B cell (primary cell): ENCODE results near the gene CTRB1. TPM values are rescaled to one million over a fixed set of nuclear protein-coding genes. Genes with fewer than 3 reads are reported as not detected.

Experiments used
- ATAC-seq: fragments of 200-7000 bp; cut with Tn5 transposase; one replicate; pipeline ENCODE4 v1.10.0; 2021; ENCODE audit warnings: low read depth, mild to moderate bottlenecking, moderate number of reproducible peaks, moderate library complexity
- CTCF ChIA-PET: fragments of 350-600 bp; sonication (Branson Sonifier 250); formaldehyde crosslinking; loops from one replicate; lab custom pipeline; 2021; ENCODE audit warnings: antibody characterized with exemption, inconsistent platforms; lab: Charles Lee
- POLR2A ChIA-PET: fragments of 350-600 bp; sonication (Branson Sonifier 250); formaldehyde crosslinking; loops from one replicate; lab custom pipeline; 2021; ENCODE audit warnings: antibody characterized with exemption; lab: Charles Lee
- DNase-seq: peaks from one replicate; pipeline ENCODE4 v3.0.0; 2013
- H2AFZ ChIP-seq: 2 replicates; pipeline ENCODE4 v1.6.1; 2012; ENCODE audit warnings: mild to moderate bottlenecking, low read depth, low read length; ENCODE audit not compliant: insufficient read depth, poor library complexity, severe bottlenecking
- H3K27ac ChIP-seq, 2 donors: 1 replicate in 1 of 2; 2 replicates in 1 of 2; pipeline ENCODE4 v1.5.1; 2012 to 2013; ENCODE audit warnings: low read length in 2 of 2, mild to moderate bottlenecking in 2 of 2, moderate library complexity in 1 of 2
- H3K27me3 ChIP-seq, 4 experiments: fragments of 200-600 bp in 1 of 4; sonication (generic) in 1 of 4; replicated peaks in 1 of 4; 1 replicate in 2 of 4; 2 replicates in 2 of 4; pipeline versions ENCODE4 v1.6.1 to v1.7.0; 2013 to 2016; ENCODE audit warnings: low read length in 3 of 4, mild to moderate bottlenecking in 2 of 4, mixed read lengths in 1 of 4, moderate library complexity in 1 of 4; ENCODE audit not compliant: insufficient read depth in 4 of 4, control insufficient read depth in 3 of 4; ENCODE audit errors: control extremely low read depth in 1 of 4
- H3K36me3 ChIP-seq, 2 experiments: replicated peaks in 1 of 2; 1 replicate in 1 of 2; 2 replicates in 1 of 2; pipeline versions ENCODE4 v1.6.1 to v1.7.1; 2013; ENCODE audit warnings: low read length in 1 of 2; ENCODE audit not compliant: insufficient read depth in 2 of 2, control insufficient read depth in 1 of 2; ENCODE audit errors: control extremely low read depth in 1 of 2, extremely low read depth in 1 of 2
- H3K4me1 ChIP-seq, 2 donors: fragments of 200-600 bp in 1 of 2; sonication (generic) in 1 of 2; 1 replicate in 1 of 2; 2 replicates in 1 of 2; pipeline versions ENCODE4 v1.5.1 to v1.6.1; 2013 to 2017; ENCODE audit warnings: low read length in 2 of 2; ENCODE audit not compliant: control insufficient read depth in 2 of 2, insufficient read depth in 2 of 2
- H3K4me2 ChIP-seq: replicated peaks from 2 replicates; pipeline ENCODE3; 2012; ENCODE audit warnings: mild to moderate bottlenecking, low read depth, low read length; ENCODE audit not compliant: poor library complexity, severe bottlenecking
- H3K4me3 ChIP-seq, 5 experiments: fragments of 200-600 bp in 1 of 5; sonication (generic) in 1 of 5; 1 replicate in 3 of 5; 2 replicates in 2 of 5; pipeline versions ENCODE4 v1.5.1 to v1.7.0; 2011 to 2016; ENCODE audit warnings: low read length in 4 of 5, mild to moderate bottlenecking in 4 of 5, low read depth in 2 of 5, control low read depth in 1 of 5, moderate library complexity in 1 of 5; ENCODE audit not compliant: insufficient read depth in 1 of 5; ENCODE audit errors: control extremely low read depth in 1 of 5, extremely low read depth in 1 of 5
- H3K79me2 ChIP-seq: fragments of 200-600 bp; sonication (generic); one replicate; pipeline ENCODE4 v1.6.0; 2016; ENCODE audit warnings: low read length; ENCODE audit not compliant: control insufficient read depth, insufficient read depth
- H3K9ac ChIP-seq: fragments of 200-600 bp; sonication (generic); 2 replicates; pipeline ENCODE4 v1.6.1; 2017; ENCODE audit warnings: mild to moderate bottlenecking, low read length, moderate library complexity
- H3K9me3 ChIP-seq, 3 donors: one replicate each; pipeline versions ENCODE4 v1.6.1 to v1.7.1; 2013; ENCODE audit warnings: low read length in 2 of 3; ENCODE audit not compliant: control insufficient read depth in 2 of 3, insufficient read depth in 1 of 3; ENCODE audit errors: control extremely low read depth in 1 of 3
- H4K20me1 ChIP-seq: 2 replicates; pipeline ENCODE4 v1.6.0; 2012; ENCODE audit warnings: mild to moderate bottlenecking, low read length; ENCODE audit not compliant: insufficient read depth, control insufficient read depth, poor library complexity, severe bottlenecking
- H3K27ac Mint-ChIP-seq: one replicate; pipeline ENCODE4 v1.8.0; 2021; ENCODE audit warnings: mixed read lengths
- H3K27me3 Mint-ChIP-seq: one replicate; pipeline ENCODE4 v1.8.0; 2021; ENCODE audit warnings: mixed read lengths
- H3K4me1 Mint-ChIP-seq: one replicate; pipeline ENCODE4 v1.8.0; 2021; ENCODE audit warnings: mixed read lengths
- H3K4me3 Mint-ChIP-seq: one replicate; pipeline ENCODE4 v1.8.0; 2021; ENCODE audit warnings: mixed read lengths
- H3K9me3 Mint-ChIP-seq: one replicate; pipeline ENCODE4 v1.8.0; 2022; ENCODE audit warnings: mixed read lengths; ENCODE audit not compliant: insufficient read depth
- EZH2 ChIP-seq: IDR thresholded peaks from 2 replicates; pipeline ENCODE4 v1.6.1; 2012; ENCODE audit warnings: borderline replicate concordance, low read depth, mild to moderate bottlenecking, moderate library complexity, low read length; ENCODE audit not compliant: insufficient read depth, poor library complexity, severe bottlenecking
- WGBS: methylation state at CpG from one replicate; pipeline ENCODE4 v1.1.5; 2013; ENCODE audit warnings: missing lambda C conversion rate; ENCODE audit not compliant: insufficient coverage; 5-methylcytosine and 5-hydroxymethylcytosine counted together
- intact Hi-C: fragments of 100-400 bp; cut with micrococcal nuclease; formaldehyde crosslinking; loops from one replicate; pipeline ENCODE4 v1.10.0; 2022
- polyA plus RNA-seq: library from polyadenylated mRNA; depleted of rRNA; stranded (reverse); fragments of >200 nt; gene quantifications from 2 replicates; pipeline ENCODE4 v1.2.3, GENCODE V29; 2012
- total RNA-seq, 2 donors: library from RNA; stranded (reverse); fragments of 120-200 nt in 1 of 2; gene quantifications; 1 replicate in 1 of 2; 2 replicates in 1 of 2; pipeline versions ENCODE4 v1.2.3 to v1.2.4, GENCODE V29; 2013 to 2022
- TF ChIP-seq, protein P1 (sequence below): fragments of 200-600 bp; IDR thresholded peaks from one replicate; pipeline ENCODE4 v1.8.0; 2022; ENCODE audit warnings: antibody characterized with exemption, mild to moderate bottlenecking

The CTRB1 gene
- total and polyA plus RNA-seq, 2 donors (not counting 1 experiment from before 2014, with no cell fraction given), result not detected

- H3K36me3 ChIP-seq, result peaks cover 17 to 34% of the 10 kb centered on the region in 2 experiments
- POLR2A ChIA-PET, result no interaction called here
- H3K9me3 Mint-ChIP-seq, result peaks cover 46% of the 10 kb centered on the region
Observed at GRCh38 chr16:75172578-75172977, 46.2 kb upstream of the CTRB1 start.

DNA sequence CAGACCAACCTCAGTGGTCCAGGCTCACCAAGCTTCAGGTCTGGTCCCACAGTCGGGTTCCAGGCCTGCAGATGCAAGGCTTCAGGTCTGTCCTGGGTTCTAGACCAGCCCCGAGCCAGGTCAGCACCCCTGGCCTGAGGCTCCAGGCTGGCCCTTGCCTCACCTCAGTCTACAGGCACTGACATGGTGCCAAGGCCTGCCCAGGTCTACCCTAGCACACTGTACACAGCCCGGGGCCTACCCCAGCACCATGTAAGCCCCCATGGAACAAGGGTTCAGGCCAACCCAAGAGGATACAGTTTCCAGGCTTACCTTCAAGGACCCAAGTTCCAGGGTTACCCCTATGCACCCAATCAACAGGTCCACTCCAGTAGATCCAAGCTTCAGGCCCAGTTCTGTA lies 43.7 kb upstream of the CTRB1 start:
- peaks cover 6 to 10% of the 10 kb centered on the region in 2 experiments for H3K36me3 ChIP-seq
- peaks cover 12 to 57% (median 56%) of the 10 kb centered on the region in 3 donors for H3K9me3 ChIP-seq
- ChIA-PET CTCF (no interaction called here), POLR2A (no interaction called here)
- DNase-seq (no peak), ATAC-seq (no peak)
- H3K27ac ChIP-seq, result no peak overlapping the region
- no peak for TF ChIP-seq EZH2
- TF ChIP-seq, protein P1, sequence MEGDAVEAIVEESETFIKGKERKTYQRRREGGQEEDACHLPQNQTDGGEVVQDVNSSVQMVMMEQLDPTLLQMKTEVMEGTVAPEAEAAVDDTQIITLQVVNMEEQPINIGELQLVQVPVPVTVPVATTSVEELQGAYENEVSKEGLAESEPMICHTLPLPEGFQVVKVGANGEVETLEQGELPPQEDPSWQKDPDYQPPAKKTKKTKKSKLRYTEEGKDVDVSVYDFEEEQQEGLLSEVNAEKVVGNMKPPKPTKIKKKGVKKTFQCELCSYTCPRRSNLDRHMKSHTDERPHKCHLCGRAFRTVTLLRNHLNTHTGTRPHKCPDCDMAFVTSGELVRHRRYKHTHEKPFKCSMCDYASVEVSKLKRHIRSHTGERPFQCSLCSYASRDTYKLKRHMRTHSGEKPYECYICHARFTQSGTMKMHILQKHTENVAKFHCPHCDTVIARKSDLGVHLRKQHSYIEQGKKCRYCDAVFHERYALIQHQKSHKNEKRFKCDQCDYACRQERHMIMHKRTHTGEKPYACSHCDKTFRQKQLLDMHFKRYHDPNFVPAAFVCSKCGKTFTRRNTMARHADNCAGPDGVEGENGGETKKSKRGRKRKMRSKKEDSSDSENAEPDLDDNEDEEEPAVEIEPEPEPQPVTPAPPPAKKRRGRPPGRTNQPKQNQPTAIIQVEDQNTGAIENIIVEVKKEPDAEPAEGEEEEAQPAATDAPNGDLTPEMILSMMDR, result no peak
- Mint-ChIP-seq H3K27ac (no peak overlapping the region), H3K9me3 (peaks cover 37% of the 10 kb centered on the region), H3K4me3 (no peak overlapping the region), H3K27me3 (peaks cover 4% of the 10 kb centered on the region), H3K4me1 (no peaks in the 10 kb centered on the region)
- peaks cover 0 to 4% (median 0%) of the 10 kb centered on the region in 4 experiments for H3K27me3 ChIP-seq
- no peak overlapping the region for H3K9ac ChIP-seq
- no peak overlapping the region for H2AFZ ChIP-seq
- no peaks in the 10 kb centered on the region for H3K79me2 ChIP-seq
- WGBS, result 96% methylated on average over 3 of the region's 3 CpGs
- H3K4me1 ChIP-seq, result no peaks in the 10 kb centered on the region
- intact Hi-C loops, result no loop called here
- H4K20me1 ChIP-seq, result no peaks in the 10 kb centered on the region
- no peak overlapping the region for H3K4me3 ChIP-seq
- H3K4me2 ChIP-seq, result no peak overlapping the region

More at GRCh38 chr16:75172578-75172977, 46.2 kb upstream of the CTRB1 start:
- Histone ChIP-seq H3K27ac (no peak overlapping the region), H3K4me2 (no peak overlapping the region), H3K9ac (no peak overlapping the region), H3K4me1 (no peaks in the 10 kb centered on the region), H2AFZ (no peak overlapping the region), H3K4me3 (no peak overlapping the region), H3K27me3 (peaks cover 0 to 4% (median 0%) of the 10 kb centered on the region in 4 experiments), H4K20me1 (no peaks in the 10 kb centered on the region), H3K9me3 (peaks cover 19 to 80% (median 58%) of the 10 kb centered on the region in 3 donors), H3K79me2 (peaks cover under 1% of the 10 kb centered on the region)
- 100% methylated on average over 2 of the region's 4 CpGs for WGBS
- ATAC-seq (no peak), DNase-seq (no peak)
- Mint-ChIP-seq H3K4me3 (no peak overlapping the region), H3K27me3 (no peaks in the 10 kb centered on the region), H3K4me1 (no peaks in the 10 kb centered on the region), H3K27ac (no peak overlapping the region)
- TF ChIP-seq EZH2, result no peak
- TF ChIP-seq, protein P1, result no peak
- intact Hi-C loops, result no loop called here
- CTCF ChIA-PET, result interaction anchor here (1.5 kb wide), 1 partner anchor 26 kb away, joined by 5 read pairs; no protein-coding TSS in a partner anchor
